Uterus (tissue), 2 donors: ENCODE results near the gene PTPN18.

Experiments
- CTCF ChIP-seq, 4 experiments: fragments of 200-600 bp in 2 of 4; fragments of 450-650 bp in 2 of 4; sonication (generic) in 2 of 4; IDR thresholded peaks; one replicate each; pipeline ENCODE4 v1.5.1; 2016 to 2019; ENCODE audit warnings: antibody characterized with exemption in 4 of 4, mild to moderate bottlenecking in 2 of 4, moderate library complexity in 1 of 4
- POLR2A ChIP-seq, 2 donors: fragments of 450-650 bp; IDR thresholded peaks; one replicate each; pipeline ENCODE4 v1.6.1; 2016; ENCODE audit warnings: antibody characterized with exemption in 2 of 2, mild to moderate bottlenecking in 1 of 2, moderate library complexity in 1 of 2

GRCh38 chr2:130378898-130379214 is 23.0 kb downstream of the PTPN18 start:
- TF ChIP-seq CTCF (IDR thresholded peaks at IDR 0.05) (no peak), POLR2A (IDR thresholded peaks at IDR 0.05) (no peak)
